Posterior vena cava (tissue), 2 donors: ENCODE measurements around the gene SMPX. TPM values are rescaled to one million over a fixed set of nuclear protein-coding genes. Genes with fewer than 3 reads are reported as not detected.

Source experiments
- DNase-seq: peaks from one replicate; pipeline ENCODE4 v3.0.0-alpha.2; 2020; ENCODE audit warnings: low spot score
- intact Hi-C, 2 donors: fragments of 100-400 bp; cut with DNase I; formaldehyde crosslinking; loops; one replicate each; pipeline versions ENCODE4 v1.14.1 to v1.14.2; 2022 to 2023
- total RNA-seq, 2 donors: library from RNA; stranded (reverse); fragmentation: NEBNext Ultra II Directional; extraction: Animal tissue kit (Norgen Biotek cat#: 25700); gene quantifications; one replicate each; pipeline ENCODE4 v1.2.1, GENCODE V29; 2021
- donor health status: DM: yes; HTN: yes; CAD: no.
- donor health status: DM: yes; HTN: yes; CAD: no.

The SMPX gene
- total RNA-seq, 2 donors from 2014 or later, result not detected

DNA sequence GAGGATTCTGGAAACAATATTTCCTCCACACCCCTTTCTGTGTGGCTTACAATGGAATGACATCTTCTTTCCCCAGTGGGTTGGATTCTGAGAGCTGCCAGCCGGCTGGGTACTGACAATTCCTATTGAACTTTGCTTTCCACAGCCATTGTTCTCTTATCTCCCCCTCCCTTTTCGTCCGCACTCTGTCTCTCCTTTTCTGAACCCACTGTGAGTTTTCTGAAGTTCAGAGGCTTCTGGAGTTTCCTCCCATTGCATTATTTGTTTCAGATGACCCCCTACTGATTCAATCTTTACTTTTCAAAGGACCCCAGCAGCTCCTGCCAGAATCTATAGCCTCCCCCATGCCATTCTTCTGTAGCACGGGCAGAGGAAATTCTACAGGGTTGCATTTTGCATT lies 10.4 kb downstream of the SMPX start:
- intact Hi-C loops, result no loop called here
- DNase-seq, result no peak

DNA sequence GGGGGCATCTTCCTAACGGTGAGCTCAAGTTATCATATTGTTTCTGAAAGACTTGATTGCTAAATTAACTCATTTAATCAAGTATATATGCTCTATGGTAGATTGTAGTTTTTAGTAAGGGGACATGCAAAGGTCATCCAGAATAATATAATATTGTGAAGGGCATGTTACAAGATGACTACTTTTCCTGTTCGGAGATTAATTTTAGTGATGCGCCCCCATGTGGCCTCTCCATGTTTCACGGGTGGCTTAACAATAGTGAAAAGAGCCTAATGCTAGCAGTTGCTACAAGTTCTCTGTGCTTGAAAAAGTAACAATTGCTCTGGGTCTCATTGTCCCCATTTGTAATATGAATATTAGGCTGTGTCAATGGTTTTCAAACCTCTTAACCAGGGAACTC lies 12.2 kb downstream of the SMPX start:
- intact Hi-C loops, result no loop called here
- DNase-seq, result no peak

DNA sequence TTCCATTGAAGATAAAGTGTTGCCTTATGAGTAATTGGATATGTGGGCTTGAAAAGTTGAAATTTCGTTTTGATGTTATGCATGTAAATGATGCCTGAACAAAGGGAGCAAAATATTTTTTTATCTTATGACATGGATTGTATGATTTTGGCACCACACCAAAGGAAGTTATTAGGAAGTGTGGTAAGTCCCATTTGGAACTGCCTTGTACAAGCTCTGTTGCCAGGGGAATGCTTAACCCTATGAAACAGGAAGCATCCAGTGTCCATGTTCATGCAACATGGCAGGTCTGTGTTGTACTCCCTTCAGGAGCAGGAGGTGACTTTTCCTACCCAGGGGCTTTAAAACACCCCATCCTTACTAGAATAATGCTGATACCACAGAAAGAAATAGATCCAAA lies 13.2 kb downstream of the SMPX start:
- intact Hi-C loops, result no loop called here
- DNase-seq, result no peak

DNA sequence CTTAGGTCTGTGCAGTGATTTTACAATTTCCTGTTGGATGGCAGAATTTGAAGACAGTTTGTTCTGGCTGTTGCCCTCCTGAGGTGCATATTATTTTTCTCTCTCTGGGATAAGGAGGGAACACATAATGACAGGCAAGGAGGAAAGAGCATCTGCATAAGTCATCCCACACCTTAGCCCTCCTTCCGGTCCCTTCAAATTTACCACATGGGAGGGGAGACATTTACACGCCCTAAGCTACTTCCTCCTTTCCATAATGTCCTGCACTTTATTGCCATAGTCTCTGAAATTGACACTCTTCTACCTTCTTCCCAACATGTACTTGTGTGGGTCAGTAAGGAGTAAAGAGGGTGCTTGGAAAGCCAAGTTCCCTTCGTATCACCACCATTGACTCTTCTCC lies 13.9 kb downstream of the SMPX start:
- no peak for DNase-seq
- intact Hi-C loops, result no loop called here

DNA sequence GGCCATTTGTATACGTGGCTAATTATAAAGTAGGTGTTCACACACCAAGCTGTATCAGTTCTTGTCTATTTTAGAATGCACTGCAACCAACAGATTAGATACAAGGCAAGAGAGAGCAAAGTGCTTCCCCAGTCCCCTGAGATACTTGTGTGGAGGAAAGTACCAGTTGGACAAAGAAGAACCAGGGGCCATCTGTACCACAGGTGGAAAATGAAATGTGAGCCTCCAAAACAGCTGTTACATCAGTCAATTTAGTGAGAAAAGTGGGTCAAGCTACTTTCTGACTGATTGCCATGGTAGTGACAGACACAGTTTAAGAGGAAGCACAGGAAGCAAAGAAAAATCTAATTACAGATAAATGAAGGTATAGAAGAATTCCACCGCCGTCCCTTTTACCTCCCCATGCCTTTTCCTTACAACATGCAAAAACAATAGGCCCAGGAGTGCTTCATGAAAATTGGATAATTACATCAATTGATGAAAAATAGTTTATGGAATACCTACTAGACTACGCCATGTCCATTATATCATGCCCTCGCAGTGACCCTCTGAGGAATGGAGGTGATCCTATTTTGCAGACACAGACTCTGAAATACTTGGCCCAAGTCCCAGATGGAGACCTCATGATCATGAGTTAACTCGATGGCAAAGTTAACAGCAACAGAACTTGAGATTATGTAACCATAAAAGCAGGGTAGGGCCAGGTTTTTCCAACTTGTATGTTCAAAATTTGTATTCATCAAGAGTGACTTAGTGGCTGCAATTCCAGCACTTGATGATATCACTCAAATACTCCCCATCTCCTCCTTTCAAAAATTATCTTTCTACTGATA lies 15.8 kb downstream of the SMPX start:
- intact Hi-C loops, result no loop called here
- no peak for DNase-seq

DNA sequence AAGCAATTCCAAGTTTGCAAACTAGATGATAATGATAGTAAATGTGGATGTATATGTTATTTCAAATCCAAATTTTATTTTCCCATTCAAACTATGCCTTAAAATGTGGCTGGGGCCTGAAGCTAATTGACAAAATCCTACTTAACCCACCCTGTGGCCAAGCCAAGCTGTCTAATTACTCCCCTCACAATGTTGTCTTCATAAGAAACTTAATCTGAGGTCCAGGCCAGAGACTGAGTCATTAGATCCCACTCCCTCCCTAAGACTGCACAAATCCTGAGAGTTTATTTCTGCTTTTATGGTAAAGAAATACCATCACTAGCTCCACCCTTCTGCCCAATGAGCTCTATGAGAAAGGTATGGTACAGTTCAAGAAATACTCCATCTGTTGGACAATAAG lies 16.6 kb downstream of the SMPX start:
- DNase-seq, result no peak
- intact Hi-C loops, result no loop called here

DNA sequence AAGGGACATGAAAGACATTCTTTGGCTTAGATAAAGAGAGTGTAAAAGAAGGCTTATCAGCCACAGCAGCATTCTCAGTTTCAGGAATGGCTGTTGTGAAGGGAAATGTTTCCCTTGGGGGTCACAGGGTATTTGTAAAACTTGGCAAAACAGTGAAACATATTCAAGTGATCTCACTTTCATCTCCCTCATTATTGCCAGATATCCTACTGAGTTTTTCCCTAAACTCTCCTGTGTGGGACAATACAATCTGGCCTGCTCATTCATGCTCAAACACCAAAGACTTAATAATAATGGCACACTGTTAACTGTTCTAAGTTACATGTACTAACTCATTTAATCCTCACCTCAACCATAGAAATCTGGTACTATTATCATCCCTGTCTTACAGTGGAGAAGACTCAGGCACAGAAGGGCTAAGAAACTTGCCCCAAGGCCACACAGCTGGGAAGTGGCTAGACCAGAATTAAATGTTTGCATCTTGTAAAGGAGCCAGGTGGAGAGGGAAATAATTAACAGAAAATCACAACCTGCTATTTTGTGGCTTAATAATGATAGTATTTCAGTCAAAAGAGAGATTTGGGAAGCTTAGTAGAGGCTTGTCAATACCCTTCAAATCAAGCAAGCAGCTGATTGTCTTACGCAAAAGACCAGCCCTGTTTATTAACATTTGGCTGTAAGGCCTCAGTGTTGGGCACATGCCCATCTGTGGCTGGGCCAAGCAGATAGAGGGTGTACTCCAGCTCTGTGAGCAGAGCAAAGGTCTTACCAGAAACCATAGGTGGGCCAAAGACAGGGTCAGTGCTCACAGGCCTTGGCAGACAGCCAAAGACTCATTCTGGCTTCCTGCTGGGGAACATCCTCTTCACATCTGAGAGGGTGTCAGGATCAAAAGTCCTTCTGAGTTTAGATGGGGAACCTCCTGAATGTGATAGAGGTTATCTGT lies 17.3 kb downstream of the SMPX start:
- intact Hi-C loops, result no loop called here
- DNase-seq, result no peak

DNA sequence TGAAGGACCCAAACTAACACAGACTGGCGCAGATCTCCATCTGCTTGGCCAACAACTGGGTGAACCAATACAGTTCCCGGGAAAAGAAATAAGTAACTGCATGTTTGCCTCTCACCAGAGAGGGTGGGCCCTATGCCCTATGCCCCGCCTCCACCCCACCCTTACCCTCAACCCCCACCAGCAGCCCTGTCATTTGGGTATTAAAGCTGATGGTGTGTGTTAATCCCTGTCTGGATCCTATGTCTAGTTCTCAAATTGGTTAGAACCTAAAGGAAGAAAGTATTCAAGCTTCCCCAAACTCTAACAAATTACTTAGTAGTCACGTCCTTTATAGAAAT lies 19.0 kb downstream of the SMPX start:
- DNase-seq, result no peak
- intact Hi-C loops, result no loop called here

DNA sequence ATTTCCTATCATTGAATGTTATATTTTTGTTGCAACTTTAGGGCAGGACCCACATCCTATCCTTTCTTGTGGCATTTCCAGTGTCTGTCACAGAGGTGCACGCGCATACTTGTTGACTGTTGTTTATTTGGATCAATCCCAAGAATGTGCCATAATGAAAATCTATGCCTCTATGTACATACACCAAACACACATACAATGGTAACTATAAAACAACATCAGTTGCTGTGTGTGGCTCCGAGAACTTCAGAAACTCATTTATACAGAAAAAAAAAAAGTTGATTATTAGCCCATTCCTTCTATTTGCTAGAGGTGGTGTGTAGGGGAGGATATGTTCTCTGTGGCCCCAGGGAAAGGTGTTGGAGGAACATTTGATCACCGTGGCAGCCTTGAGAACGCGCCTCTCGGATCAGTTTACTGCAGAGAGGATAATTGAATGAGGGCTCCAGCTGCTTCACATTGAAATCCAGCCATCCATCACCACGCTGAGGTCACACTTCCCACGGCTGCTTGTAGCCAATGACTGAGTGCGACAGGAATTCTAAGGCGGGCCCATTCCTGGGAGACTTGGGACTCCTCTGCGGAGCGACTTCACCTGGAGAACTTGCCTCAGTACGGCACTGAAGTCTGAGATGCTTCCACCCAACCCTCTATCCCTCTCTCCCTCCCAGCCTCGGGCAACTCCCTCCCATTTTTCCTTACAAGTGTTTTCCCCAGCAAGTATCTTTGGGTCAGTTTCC lies 19.5 kb downstream of the SMPX start:
- intact Hi-C loops, result no loop called here
- no peak for DNase-seq

DNA sequence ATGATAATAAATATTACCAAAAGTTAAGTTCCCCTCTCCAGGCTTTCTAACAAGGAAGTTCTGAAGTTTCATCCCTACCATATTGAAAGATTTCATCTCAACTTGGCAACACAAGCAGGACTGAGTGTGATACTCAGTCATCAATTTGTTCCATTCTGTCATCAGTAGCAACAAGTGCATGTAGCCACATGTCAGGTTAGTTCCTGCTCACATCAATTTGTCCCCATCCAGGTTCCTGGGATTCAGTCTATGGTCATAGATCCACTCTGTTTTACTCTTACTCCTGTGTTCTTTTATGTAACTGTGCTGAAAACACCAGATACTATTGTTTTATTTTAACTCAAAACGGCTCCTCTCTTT lies 22.2 kb downstream of the SMPX start:
- intact Hi-C loops, result no loop called here
- DNase-seq, result no peak

DNA sequence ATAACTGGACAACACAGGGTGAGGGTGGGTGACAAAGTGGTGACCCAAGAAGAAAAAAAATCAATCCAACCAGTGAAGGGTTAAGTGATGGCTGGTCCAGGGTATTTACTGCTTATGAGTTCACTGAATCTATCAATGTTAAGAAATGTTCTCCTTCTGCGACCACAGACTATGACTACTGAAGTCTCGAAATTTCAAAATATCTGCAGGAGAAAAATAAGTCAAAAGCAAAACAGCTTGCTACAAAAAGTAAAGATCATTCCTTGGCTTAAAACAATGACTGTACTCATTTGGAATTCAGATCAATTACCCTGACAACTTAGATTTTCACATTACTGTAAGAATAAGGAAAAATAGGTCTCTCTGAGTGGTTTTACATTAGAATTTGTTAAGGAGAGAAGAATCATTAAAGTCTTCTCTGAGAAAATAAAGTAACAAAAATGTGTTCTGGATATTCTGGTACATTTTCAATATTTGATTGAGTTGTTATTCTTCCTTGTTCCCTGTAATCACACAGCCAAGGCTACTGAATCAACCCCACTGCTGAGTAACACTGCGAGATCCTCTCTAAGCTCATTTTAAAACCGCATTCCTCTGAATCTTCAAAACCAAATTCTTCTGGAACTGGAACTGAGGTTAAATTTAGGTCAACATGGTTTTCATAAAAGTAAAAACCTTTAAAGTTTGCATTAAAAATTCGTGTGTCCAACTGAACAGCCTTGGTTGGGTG lies 22.7 kb downstream of the SMPX start:
- DNase-seq, result no peak
- intact Hi-C loops, result no loop called here

DNA sequence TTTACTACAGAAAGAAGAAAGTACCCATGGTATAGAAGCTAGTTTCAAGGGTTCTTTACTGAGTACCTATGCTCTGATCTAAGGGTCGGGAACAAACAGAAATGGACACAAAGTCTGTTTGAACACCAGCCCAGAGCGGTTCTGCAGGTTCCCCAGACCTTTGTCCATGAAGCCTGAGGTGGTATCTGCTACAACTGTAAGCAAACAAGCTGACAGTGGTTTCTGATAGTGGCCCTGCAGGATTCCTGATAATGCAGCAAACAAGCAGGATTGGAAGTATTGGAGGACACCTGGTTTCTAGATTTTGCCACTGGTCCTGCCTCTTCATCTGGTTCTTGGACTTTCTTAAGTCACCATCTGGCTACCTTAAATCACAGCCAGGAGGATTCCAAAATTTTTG lies 23.7 kb downstream of the SMPX start:
- intact Hi-C loops, result no loop called here

DNA sequence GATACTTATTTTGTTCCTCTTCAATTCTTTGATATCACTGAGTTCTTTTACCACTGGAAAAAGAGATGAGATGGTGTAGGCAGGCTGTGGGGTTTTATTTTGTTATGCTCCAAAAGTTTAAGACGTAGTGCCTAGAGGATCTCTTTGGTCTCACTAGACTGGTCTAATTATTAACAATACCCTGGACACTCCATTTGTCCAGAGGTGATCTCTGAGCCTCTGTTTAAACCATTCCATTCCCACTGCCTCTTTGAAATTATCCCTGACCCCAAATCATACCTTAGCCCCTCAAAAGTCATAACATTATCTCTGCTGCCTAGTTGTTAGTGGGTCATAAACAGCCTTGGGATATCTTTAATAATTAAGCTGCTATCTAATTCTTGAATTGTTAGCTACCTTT lies 24.2 kb downstream of the SMPX start:
- no peak for DNase-seq
- intact Hi-C loops, result no loop called here

More for the DNA sequence above, 23.7 kb downstream of the SMPX start:
- DNase-seq, result no peak

DNA sequence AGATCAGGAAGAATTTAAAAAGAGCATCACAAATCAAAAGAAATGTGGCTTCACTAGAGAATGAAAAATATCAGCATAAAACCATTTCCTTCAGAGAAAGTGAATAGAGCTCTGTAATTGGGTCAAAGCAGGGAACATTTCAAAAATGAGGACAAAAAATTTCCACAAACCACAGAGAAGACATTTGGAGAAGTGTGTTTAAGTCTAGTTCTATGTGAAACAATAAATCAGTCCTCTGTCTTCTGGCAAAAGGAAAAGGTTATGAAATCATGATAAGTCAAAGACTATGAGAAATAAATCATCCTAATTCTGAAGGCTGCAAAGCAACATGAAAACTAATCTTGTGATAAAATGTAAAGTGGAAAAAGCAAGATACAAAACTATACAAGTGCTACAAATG lies 27.9 kb downstream of the SMPX start:
- intact Hi-C loops, result no loop called here
- no peak for DNase-seq

DNA sequence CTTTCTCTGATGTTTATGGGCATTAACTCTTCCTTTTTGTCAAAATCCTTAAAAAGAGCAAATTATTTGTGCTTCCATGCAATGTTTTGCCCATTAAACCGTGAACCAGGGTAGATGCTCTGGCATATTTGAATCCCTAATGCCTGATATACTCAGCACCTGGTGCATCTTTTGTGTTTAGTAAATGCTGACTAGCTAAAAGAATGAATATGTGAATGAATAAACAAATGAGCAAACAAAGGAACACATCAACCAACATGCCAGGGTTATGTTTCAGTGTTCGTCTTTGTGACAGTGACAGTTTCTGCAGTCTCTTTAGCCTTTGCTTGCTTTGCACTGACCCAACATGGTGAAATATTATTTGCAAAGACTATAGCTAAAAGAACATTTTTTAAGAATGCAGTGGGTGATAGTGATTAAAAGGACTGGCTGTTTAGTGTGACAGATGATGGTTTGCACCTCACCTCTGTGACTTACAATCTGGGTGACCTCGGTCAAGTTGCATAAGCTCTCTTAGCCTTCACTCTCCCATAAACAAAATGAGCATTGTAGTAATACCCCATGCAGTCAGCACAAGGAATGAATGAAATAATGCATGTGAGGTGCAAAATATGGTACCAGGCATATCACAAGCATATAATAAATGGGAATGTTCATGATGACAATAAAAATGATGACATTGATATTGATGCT lies 29.5 kb downstream of the SMPX start:
- intact Hi-C loops, result no loop called here
- DNase-seq, result no peak

DNA sequence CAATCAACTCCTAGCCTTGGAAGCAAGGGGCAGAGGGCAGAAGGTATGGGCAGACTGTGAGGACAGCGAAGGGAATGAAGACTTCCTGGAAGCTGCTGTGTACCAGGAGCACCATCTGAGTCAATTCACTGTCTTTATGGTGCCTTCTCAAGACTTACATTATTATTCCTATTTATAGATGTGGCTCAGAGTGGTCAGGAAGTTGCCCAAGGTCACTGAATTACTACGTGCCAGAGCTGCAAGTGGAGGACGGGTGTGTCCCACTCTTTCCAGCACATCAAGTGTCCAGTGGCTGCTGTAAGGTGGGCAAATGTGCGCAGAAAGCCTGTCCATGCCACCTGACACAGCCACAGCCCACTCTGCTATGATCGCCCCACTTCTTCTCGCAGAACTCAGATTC lies 32.0 kb downstream of the SMPX start:
- intact Hi-C loops, result no loop called here
- no peak for DNase-seq

DNA sequence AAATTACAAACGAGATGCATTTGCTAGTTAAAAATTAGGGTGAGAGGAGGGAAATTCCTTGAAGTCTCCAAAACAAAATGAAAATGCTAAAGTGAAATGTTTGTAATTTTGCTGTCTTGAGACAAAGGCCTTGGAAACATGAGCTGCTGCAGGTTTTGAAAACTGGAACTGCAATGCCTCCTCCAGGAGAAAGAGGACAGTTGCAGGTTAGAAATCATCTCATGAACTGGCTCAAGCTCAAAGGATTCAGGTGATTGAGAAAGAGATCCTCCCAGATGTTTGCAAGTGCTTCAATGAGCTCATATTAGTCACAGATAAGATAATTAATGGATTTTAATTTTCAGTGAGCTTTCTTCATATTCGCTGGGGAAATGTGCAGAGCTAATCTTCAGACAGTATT lies 32.4 kb downstream of the SMPX start:
- no peak for DNase-seq
- intact Hi-C loops, result no loop called here

DNA sequence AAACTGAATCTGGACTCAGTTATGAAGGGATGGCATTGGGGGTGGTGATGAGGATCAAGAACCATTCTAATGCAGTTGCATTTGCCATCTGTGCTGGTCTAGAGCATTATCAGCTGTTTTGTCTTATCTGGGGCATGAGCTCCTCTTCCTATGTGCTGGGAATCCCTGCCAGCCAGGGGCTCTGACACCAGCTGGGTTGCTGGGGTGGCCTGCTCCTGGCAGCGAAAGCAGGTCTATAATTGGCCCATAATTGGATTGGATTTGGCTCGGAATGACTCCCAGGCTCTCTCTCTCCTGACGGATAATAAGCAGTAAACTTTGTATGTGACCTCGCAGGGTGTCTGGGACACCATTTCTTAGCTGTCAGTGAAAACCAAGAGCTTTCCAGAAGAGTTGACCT lies 34.1 kb downstream of the SMPX start:
- intact Hi-C loops, result no loop called here
- no peak for DNase-seq

DNA sequence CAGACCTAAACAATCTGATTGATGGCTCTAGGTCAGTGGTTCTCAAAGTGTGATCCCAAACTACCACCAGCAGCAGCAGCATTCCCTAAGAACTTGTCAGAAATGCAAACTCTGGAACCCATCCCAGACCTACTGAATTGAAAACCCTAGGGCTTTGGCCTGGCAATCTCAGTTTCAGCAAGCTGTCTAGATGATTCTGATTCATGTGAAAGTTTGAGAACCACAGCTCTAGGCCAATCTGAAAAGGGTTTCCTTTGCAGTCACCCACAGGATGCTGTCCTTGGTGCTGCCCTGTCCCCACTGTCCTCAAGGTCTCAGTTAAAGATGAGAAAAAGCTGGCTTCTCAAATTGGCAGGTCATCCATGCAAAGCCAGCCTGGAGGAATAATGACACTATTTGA lies 34.8 kb downstream of the SMPX start:
- no peak for DNase-seq
- intact Hi-C loops, result no loop called here
